SH-SY5Y (cell line): ENCODE measurements around the gene TMED4.

Source experiments
- GATA2 ChIP-seq: IDR thresholded peaks from 2 replicates; pipeline ENCODE4 v1.6.1; 2011; ENCODE audit warnings: mild to moderate bottlenecking, low read depth, low read length
- GATA3 ChIP-seq: IDR thresholded peaks from 2 replicates; pipeline ENCODE4 v1.6.1; 2011; ENCODE audit warnings: low read depth, mild to moderate bottlenecking, low read length, moderate library complexity

The TMED4 gene

GRCh38 chr7:44581879-44582603 is at the start of gene TMED4:
Gene TMED4, minus strand, starts transcription at chr7:44582231. Its CDS starts 25 bp downstream, at chr7:44582206.
- TF ChIP-seq GATA3 (no peak), GATA2 (peak; percentile 16; the same call in 1 of the 2 replicates)

- TF ChIP-seq GATA2 = no peak
- no peak for TF ChIP-seq GATA3
Observed at GRCh38 chr7:44631458-44632115, 49.6 kb upstream of the TMED4 start.

GRCh38 chr7:44630792-44631457 is 48.9 kb upstream of the TMED4 start:
- TF ChIP-seq GATA2 (no peak), GATA3 (no peak)

- TF ChIP-seq GATA2 = no peak
Observed at GRCh38 chr7:44629829-44630522, 47.9 kb upstream of the TMED4 start.

GRCh38 chr7:44626620-44627019 is 44.6 kb upstream of the TMED4 start:
- no peak for TF ChIP-seq GATA3
- TF ChIP-seq GATA2 = no peak

- no peak for TF ChIP-seq GATA3
- TF ChIP-seq GATA2 = no peak
Observed at GRCh38 chr7:44625526-44626471, 43.8 kb upstream of the TMED4 start.

- TF ChIP-seq GATA3 (no peak), GATA2 (no peak)
Observed at GRCh38 chr7:44624318-44624717, 42.3 kb upstream of the TMED4 start.

- TF ChIP-seq GATA2 = no peak
- TF ChIP-seq GATA3 = no peak
Observed at GRCh38 chr7:44622342-44623151, 40.5 kb upstream of the TMED4 start.

- TF ChIP-seq GATA2 (no peak), GATA3 (no peak)
Observed at GRCh38 chr7:44621750-44622103, 39.7 kb upstream of the TMED4 start.

- TF ChIP-seq GATA2 = no peak
- TF ChIP-seq GATA3 = no peak
Observed at GRCh38 chr7:44621034-44621749, 39.2 kb upstream of the TMED4 start.

- TF ChIP-seq GATA2 (no peak), GATA3 (no peak)
Observed at GRCh38 chr7:44618753-44619152, 36.7 kb upstream of the TMED4 start.

- TF ChIP-seq GATA3 (no peak), GATA2 (no peak)
Observed at GRCh38 chr7:44618045-44618444, 36.0 kb upstream of the TMED4 start.
